HG03378 (cell line): Measurements from ENCODE around the gene ZC3H7B.

Source experiments
- ATAC-seq: cut with Tn5 transposase; IDR thresholded peaks from one replicate; pipeline ENCODE4 v1.9.1; 2021; ENCODE audit warnings: mild to moderate bottlenecking, moderate library complexity; ENCODE audit not compliant: unreplicated experiment

The ZC3H7B gene

GRCh38 chr22:41350087-41350486 is 48.8 kb downstream of the ZC3H7B start:
- ATAC-seq = no peak

- ATAC-seq = no peak
These were observed 49.7 kb downstream of the ZC3H7B start for GRCh38 chr22:41351011-41351410.

DNA sequence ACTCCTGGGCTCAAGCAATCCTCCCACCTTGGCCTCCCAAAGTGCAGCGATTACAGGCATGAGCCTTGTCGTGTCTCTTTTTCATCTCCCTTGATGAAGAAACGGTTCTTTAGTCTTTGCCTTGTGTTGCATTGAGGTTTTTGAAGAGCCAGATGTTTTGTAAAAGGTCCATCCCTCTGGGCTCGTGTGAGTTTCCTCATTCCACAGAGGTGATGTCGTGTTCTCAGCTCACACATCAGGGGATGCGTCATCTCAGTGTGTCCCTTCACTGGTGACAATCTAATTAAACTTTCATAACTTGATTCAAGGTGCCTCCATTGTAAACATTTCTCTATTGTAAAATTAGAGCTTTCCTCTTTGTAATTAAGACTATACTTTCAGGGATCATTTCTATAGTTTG is 50.7 kb downstream of the ZC3H7B start:
- no peak for ATAC-seq

DNA sequence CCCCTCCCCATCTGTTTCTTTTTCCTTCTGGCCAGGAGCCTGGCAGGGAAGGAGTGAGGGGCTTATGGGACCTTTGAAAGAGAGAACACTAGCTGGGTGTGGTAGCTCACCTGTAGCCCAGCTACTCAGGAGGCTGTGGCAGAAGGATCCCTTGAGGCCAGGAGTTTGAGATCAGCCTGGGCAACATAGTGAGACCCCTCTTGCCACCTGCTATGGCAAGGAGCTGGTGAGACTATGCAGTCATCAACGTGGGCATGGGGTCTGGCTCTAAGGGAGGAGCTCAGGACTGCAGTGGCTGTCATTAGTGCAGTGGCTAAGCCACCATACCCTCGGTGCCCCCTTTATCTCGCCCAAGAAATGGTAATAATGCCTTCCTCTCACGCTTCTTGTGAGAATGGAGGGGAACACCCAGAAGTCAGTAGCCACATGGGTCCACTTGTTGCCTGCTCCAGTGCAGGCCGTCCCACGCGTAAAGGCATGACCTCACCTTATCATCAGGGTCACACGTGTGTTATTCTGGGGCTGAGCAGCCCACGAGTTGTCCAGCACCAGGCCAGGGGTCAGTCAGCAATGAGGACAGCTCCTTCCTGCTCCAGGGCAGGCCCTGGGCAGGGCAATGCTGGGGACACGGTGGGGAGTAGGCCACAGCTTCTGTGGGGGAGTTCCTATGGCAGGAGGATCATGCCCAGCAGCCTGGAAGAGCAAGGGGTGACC is 52.7 kb downstream of the ZC3H7B start:
- no peak for ATAC-seq

DNA sequence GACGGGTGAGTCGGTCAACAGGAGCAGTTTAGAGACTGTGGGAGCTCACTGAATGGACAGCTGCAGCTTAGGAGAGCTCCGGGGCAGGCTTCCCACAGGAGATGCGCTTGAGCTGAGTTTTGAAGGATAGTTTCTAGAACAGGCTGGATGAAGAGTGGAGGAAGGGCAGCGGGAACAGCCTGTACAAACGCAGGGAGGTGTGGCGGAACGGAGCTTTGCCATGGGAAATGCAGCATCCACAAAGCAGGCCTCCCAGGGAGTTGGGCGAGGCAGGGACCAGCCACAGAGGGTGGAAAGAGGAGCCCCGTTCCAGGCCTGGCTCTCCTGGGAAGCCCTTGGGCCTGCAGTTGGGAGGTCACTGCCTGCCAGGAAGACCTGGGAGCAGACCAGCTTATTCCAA is 53.7 kb downstream of the ZC3H7B start:
- no peak for ATAC-seq

DNA sequence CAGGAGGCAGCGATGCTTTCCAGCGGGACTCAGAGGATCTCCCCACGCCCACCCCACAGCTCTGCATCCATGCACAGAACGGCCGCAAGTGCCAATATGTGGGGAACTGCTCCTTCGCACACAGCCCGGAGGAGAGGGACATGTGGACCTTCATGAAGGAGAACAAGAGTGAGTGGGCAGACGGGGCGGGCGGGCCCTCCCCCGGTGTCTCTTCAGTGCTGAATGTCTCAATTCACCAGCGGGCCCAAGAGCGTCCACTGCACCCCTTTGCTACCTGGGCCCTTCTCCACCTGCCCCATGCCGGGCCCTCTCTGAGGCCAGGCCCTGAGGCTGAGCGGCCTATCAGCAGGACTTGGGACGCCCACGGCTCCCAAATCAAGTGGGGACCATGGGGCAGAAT is 54.6 kb downstream of the ZC3H7B start:
- no peak for ATAC-seq

- no peak for ATAC-seq
These were observed 55.2 kb downstream of the ZC3H7B start for GRCh38 chr22:41356430-41357028.

DNA sequence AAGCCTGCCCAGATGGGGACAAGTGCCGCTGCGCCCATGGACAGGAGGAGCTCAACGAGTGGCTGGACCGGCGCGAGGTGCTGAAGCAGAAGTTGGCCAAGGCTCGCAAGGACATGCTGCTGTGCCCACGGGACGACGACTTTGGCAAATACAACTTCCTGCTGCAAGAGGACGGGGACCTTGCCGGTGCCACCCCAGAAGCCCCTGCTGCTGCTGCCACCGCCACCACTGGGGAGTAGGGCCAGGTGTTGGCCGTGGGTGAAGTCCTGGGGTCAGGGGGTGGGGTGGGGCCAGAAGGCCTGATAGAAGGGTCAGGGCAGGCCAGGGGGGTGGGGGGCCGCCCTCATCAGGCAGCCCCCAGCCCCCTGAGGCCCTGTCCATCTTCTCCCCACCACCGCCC is 55.9 kb downstream of the ZC3H7B start:
- ATAC-seq = no peak

DNA sequence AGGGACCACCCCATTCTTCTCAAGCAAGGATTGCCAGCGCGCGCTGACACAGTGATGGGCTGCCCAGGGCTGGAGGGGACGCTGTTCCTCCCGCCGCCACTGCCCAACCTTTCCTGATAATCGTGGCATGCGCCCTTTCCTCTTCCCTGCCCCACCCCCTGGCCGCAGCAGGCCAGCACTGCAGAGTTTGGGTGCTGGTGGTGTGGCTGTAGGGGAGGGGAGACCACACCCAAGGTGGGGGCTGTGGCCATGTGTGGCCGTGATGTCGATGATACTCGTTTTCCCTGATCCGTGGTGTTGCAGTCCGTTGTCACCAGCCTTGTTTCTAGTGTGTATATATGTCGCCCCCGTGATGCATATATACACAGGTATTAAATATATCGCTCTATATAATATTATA is 57.6 kb downstream of the ZC3H7B start:
- no peak for ATAC-seq

GRCh38 chr22:41359376-41359775 is 58.1 kb downstream of the ZC3H7B start:
- ATAC-seq = no peak

DNA sequence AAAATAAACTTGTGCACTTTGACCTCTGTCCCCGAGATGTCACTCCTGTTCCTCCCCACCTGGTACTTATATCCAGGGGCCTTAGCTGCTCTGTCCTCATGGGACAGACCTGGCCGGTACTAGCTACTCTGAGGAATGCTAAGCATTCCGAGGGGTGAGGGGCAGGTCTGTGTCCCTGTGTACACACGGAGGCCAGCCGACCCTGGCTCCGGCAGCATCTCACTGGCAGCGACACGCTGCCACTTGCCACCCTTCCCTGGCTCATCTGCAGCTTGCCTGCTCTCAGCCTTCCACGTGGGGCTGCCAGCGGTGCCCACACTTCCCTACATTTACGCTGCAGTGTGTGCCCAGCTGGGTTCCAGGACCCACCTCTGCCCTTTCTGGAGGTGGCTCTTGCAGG is 58.8 kb downstream of the ZC3H7B start:
- ATAC-seq = no peak

DNA sequence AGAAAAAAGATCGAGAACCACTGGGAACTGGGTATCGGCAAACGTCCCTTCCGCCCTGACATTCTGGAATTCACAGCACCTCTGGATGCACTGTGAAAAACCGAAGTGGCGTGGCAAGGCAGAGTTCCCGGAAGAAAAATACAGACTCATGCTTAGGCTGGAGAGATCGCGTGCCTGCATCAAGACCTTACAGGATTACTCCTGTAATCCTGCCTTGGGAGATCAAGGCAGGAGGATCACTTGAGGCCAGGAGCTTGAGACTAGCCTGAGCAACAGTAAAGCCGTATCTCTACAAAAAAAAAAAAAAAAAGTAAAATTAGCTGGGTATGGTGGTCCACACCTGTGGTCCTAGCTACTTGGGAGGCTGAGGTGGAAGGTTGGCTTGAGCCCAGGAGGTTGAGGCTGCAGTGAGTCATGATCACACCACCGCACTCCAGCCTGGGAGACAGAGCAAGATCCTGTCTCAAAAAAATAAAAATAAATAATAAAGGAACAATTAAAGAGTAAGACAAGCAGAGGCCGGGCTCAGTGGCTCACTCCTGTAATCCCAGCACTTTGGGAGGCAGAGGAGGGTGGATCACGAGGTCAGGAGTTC is 60.5 kb downstream of the ZC3H7B start:
- ATAC-seq = no peak

DNA sequence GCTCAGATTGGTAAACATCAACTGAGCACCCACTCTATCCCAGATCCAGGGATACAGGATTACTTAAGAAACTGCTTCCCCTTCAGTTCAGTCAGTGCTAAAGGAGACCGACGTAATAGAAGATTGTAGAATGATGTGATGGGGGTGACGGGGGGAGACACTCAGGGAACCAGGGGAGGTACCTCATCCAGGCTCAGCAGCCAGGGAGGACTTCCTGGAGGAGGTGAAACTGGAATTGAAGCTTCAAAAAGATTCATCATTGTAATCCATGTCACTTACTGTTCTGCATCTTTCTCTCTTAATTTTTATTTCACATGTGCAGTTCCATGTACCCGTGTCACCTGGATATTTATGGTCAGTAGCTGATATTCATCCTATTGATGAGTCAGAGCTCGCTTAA is 61.3 kb downstream of the ZC3H7B start:
- no peak for ATAC-seq

DNA sequence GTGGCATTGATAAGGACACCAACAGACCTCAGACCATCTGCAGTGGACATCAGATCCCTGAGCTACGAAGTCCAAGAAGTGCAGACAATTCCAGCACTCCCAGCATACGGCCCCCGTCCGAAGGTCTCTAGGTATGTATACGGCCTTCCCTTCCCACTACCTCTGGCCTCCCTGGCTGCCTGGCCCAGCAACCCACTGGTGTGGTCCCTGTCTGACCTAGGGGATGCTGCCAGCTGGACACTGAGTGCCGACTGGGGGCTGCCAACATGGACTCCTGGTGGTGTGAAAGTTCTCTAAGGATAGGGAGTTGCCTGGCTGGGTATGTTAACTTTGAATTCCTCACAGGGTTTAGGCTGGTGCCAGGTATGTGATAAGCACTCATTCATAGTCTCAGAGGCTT is 62.9 kb downstream of the ZC3H7B start:
- no peak for ATAC-seq

- no peak for ATAC-seq
These were observed 63.6 kb downstream of the ZC3H7B start for GRCh38 chr22:41364955-41365354.

- ATAC-seq = no peak
These were observed 64.1 kb downstream of the ZC3H7B start for GRCh38 chr22:41365425-41365824.

DNA sequence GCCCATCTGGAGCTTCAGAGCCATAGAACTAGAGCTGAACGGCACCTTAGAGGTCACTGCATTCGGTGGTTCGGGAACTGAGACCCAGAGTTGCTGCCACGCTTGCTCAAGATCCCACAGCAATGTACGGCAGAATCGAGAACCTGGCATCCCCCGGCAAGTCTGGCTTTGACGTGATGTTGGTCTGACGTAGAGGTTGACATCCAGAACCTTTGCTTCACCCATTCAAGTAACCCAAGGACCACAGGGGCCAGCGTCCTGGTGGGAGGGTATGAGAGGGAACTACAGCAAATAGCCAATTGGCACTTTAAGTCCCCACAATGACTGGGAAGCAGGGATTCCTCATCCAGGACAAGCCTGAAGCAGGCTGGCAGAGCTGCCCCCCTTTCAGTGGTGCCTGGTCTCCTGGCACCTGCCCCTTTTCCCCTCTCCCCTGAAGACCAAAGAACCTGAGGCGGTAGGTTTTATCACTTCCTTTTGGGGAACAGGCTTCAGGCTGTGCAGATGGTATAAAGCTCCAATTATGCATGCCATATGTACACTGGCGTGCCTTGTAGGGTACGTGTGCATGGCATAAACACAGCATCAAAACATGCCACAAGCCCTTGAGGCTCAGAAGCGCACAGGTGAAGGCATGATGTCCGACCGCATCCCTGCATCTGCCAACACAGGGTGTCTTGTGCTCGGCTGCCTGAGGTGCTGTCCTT is 65.2 kb downstream of the ZC3H7B start:
- ATAC-seq = no peak

DNA sequence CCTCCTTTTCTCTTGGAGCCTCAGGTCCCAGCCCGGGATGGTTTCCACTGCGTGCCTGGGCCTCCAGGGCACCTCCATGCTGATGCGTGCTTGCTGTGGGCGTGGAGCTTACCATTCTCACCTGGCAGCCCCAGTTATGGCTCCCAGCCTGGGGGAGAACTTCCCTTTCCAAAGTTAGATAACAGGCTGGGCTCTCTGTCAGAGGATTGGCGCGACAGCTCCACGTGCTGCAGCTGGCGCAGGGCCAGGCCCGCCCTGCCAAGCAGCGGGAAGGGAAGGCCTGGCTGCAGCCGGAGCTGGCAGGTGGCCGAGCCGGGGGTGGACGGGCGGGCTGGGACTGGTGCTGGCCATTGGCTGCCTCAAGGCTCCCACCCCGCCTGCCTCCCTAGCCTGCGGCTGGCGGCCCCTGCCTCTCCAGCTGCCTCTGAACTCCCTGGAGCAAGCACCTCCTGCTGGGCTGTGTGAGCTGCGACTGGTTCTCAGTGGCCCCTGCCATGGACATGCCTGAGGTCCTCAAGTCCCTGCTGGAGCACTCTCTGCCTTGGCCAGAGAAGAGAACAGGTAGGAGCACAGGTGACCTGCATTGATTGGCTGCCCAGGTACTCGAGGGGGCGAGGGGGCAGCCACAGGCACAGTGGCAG is 65.8 kb downstream of the ZC3H7B start:
- no peak for ATAC-seq

DNA sequence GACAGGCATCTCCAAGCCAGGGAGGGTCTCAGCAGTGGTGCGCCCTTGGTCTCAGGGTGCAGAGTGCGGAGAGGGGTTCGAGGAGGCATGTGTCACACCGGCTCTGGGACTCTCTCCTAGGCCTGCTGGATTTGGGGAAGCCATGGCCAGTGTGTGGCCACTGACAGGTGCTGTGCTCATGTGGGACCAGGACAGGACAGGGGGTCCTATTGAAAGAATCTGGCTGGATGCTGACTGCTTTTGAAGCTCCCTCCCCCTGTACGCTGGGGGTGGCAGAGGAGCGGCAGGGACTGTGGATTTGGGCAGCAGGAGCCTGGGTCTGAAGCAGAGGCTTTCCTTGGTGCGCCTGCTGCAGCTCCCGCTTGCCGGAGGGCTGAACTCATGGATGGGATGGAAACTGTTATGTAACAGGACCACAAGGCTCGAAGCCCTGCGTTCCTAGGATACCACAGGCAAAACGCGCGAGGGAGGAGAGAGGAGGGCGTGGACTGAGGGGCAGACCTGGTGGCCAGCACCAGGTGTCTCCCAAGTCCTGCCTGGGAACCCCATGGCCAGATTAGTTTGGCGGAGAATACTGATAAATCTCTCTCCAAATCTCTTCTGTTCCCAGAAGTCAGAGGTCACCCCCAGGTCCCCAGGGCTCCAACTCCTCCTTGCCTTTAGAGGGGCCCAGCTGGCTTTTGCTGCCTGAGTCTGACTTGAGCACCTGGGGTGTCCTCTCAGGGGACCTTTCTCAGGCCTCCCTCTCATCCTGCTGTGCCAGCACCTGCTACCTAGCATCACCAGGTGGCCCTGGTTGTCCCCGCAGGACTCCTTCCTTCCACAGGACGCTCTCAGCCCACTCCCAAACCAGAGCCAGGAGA is 66.6 kb downstream of the ZC3H7B start:
- ATAC-seq = no peak
